ENCODE measurements around the gene RAP1GAP. TPM values are rescaled to one million over a fixed set of nuclear protein-coding genes. Genes with fewer than 3 reads are reported as not detected.
"Not testable (repeated sequence)": the region's sequence is repeated elsewhere in the genome, so short reads cannot be mapped to it uniquely, and the experiment has no call there.

Gene RAP1GAP
- total and polyA plus RNA-seq, 9 of the 15 experiments (the other 6 are each of a cell fraction or from before 2014, with no cell fraction given) = 0.29 to 30.2 (median 19.2) TPM

DNA sequence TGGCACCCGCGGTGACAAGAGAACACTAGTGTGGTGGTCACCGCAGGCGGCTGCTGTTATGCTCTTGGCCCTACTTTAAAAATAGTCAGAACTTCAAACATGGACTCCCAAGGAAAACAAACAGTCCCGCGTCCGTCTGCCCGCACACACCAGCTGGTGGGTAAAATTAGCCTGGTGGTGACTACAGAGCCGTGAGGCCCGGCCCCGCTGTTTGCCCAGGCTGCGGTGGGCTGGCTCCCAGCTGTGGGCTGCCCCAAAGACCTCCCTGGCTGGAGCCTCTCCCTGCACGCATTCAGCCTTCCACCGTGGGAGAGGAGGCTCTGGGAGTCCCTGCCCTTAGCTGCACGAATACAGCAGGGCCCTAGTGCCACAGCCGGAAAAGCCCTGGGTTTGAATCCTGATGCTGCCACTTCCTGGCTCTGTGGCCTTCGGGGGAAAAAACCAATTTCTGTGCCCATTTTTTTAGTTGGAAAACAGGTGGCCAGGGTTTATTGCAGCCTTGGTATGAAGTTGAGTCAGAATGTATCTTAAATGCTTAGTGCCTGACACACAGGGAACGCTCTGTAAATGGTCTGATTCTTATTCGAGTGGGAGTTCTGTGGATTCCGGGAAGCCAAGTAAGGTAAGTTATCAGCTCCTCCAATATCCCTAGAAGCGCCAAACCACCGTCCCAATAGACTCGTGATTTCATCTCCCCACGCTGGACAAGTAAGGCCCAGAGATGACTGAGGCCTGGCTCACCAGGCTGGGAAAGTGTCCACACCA is 101.7 kb downstream of the RAP1GAP start (continued):
- TF ChIP-seq ID3 (CRISPR knock-in tag; IDR thresholded peaks at IDR 0.05) = no peak
- TF ChIP-seq ID3 (tag; IDR thresholded peaks at IDR 0.05) = no peak
- TF ChIP-seq RAD51 (IDR thresholded peaks at IDR 0.05; ENCODE audit: borderline replicate concordance, low read depth) = no peak
- no peak for TF ChIP-seq NUFIP1 (IDR thresholded peaks at IDR 0.05; ENCODE audit: partially characterized antibody)
- no peak for TF ChIP-seq ARID2 (IDR thresholded peaks at IDR 0.05)
- TF ChIP-seq, protein P1, sequence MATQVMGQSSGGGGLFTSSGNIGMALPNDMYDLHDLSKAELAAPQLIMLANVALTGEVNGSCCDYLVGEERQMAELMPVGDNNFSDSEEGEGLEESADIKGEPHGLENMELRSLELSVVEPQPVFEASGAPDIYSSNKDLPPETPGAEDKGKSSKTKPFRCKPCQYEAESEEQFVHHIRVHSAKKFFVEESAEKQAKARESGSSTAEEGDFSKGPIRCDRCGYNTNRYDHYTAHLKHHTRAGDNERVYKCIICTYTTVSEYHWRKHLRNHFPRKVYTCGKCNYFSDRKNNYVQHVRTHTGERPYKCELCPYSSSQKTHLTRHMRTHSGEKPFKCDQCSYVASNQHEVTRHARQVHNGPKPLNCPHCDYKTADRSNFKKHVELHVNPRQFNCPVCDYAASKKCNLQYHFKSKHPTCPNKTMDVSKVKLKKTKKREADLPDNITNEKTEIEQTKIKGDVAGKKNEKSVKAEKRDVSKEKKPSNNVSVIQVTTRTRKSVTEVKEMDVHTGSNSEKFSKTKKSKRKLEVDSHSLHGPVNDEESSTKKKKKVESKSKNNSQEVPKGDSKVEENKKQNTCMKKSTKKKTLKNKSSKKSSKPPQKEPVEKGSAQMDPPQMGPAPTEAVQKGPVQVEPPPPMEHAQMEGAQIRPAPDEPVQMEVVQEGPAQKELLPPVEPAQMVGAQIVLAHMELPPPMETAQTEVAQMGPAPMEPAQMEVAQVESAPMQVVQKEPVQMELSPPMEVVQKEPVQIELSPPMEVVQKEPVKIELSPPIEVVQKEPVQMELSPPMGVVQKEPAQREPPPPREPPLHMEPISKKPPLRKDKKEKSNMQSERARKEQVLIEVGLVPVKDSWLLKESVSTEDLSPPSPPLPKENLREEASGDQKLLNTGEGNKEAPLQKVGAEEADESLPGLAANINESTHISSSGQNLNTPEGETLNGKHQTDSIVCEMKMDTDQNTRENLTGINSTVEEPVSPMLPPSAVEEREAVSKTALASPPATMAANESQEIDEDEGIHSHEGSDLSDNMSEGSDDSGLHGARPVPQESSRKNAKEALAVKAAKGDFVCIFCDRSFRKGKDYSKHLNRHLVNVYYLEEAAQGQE (IDR thresholded peaks at IDR 0.05; ENCODE audit: borderline replicate concordance) = no peak
- TF ChIP-seq, protein P1 (CRISPR knock-in tag; IDR thresholded peaks at IDR 0.05; ENCODE audit: low read depth) = no peak
- TF ChIP-seq ELK1 (CRISPR knock-in tag; IDR thresholded peaks at IDR 0.05) = no peak
- TF ChIP-seq ATF4 (CRISPR knock-in tag; IDR thresholded peaks at IDR 0.05) = no peak

GRCh38 chr1:21566361-21566760 is 102.8 kb downstream of the RAP1GAP start:
- H3K79me2 ChIP-seq (ENCODE audit: control insufficient read depth, insufficient read depth, low read length); POLR2A ChIA-PET; H4K20me1 ChIP-seq (replicated peaks; ENCODE audit: control insufficient read depth, insufficient read depth, low read length); H3K4me2 ChIP-seq (ENCODE audit: insufficient read depth, low read length); H3K36me3 ChIP-seq (ENCODE audit: control insufficient read depth, insufficient read depth, low read length); H3K4me3 ChIP-seq; BruUV-seq (replicated peaks); H3K9ac ChIP-seq (ENCODE audit: insufficient read depth in 1 of 2, low read depth in 2 of 2, low read length in 2 of 2); H3K9me3 ChIP-seq (replicated peaks; ENCODE audit: control insufficient read depth, insufficient read depth, low read depth, low read length); CTCF ChIA-PET (ENCODE audit: low intra/inter-chr PET ratio); H3K9me1 ChIP-seq (ENCODE audit: control insufficient read depth, insufficient read depth, low read length); in situ Hi-C loops (cut with MboI); H2AFZ ChIP-seq (ENCODE audit: low read depth, low read length); ATAC-seq; FAIRE-seq; DNase-seq (ENCODE audit: extremely low read depth in 1 of 4, low spot score in 3 of 4); intact Hi-C loops (cut with micrococcal nuclease); H3K27ac ChIP-seq (ENCODE audit: extremely low read depth, low read depth, low read length): not testable (repeated sequence)
- Histone ChIP-seq H3K4me1 (replicated peaks in 1 of 2; ENCODE audit: control insufficient read depth in 2 of 2, insufficient read depth in 2 of 2, low read length in 2 of 2) (peaks cover 0 to 26% of the 10 kb centered on the region in 2 experiments; a peak in 1 of 5 replicates), H3K27me3 (ENCODE audit: control insufficient read depth in 2 of 2, insufficient read depth in 2 of 2, low read length in 2 of 2) (peaks cover 0 to 16% of the 10 kb centered on the region in 2 experiments; a peak in 3 of 5 replicates)
- WGBS (ENCODE audit: insufficient coverage, low coverage, missing lambda C conversion rate) = 39% methylated on average over 15 of the region's 15 CpGs

All from K562 (cell line).